Tibial nerve (tissue), 4 donors: ENCODE data around the gene NFS1. TPM values are rescaled to one million over a fixed set of nuclear protein-coding genes. Genes with fewer than 3 reads are reported as not detected.
"Not testable (repeated sequence)": the region's sequence is repeated elsewhere in the genome, so short reads cannot be mapped to it uniquely, and the experiment has no call there.

Experiments used
- DNase-seq, 2 donors: peaks; one replicate each; pipeline ENCODE4 v3.0.0-alpha.2; 2019; ENCODE audit warnings: low spot score in 2 of 2
- H3K27ac ChIP-seq, 4 donors: fragments of 200-600 bp; sonication (generic) in 3 of 4; one replicate each; pipeline ENCODE4 v1.5.1; 2017 to 2019; ENCODE audit warnings: mild to moderate bottlenecking in 1 of 4
- H3K27me3 ChIP-seq, 2 donors: fragments of 200-600 bp; sonication (generic) in 1 of 2; one replicate each; pipeline versions ENCODE4 v1.5.1 to v1.6.0; 2017 to 2019
- H3K36me3 ChIP-seq, 3 donors: fragments of 200-600 bp; sonication (generic); one replicate each; pipeline ENCODE4 v1.5.1; 2018 to 2019
- H3K4me1 ChIP-seq, 4 donors: fragments of 200-600 bp; sonication (generic) in 3 of 4; one replicate each; pipeline ENCODE4 v1.5.1; 2017 to 2019
- H3K4me3 ChIP-seq, 4 donors: fragments of 200-600 bp; sonication (generic) in 3 of 4; one replicate each; pipeline ENCODE4 v1.5.1; 2017 to 2019; ENCODE audit warnings: mild to moderate bottlenecking in 1 of 4, moderate library complexity in 1 of 4
- H3K9me3 ChIP-seq, 4 donors: fragments of 200-600 bp; sonication (generic) in 3 of 4; one replicate each; pipeline ENCODE4 v1.5.1; 2017 to 2019
- CTCF ChIP-seq, 5 experiments: fragments of 200-600 bp in 3 of 5; fragments of 450-650 bp in 2 of 5; sonication (generic) in 3 of 5; IDR thresholded peaks; one replicate each; pipeline ENCODE4 v1.5.1; 2016 to 2019; ENCODE audit warnings: antibody characterized with exemption in 5 of 5, mild to moderate bottlenecking in 3 of 5, moderate library complexity in 2 of 5
- EP300 ChIP-seq, 2 donors: sonication (generic); formaldehyde crosslinking; IDR thresholded peaks; one replicate each; pipeline ENCODE4 v1.6.1; 2017; ENCODE audit warnings: antibody characterized with exemption in 2 of 2, mild to moderate bottlenecking in 1 of 2
- POLR2A ChIP-seq, 2 donors: fragments of 450-650 bp; IDR thresholded peaks; one replicate each; pipeline ENCODE4 v1.6.1; 2017; ENCODE audit warnings: antibody characterized with exemption in 2 of 2, mild to moderate bottlenecking in 2 of 2, moderate library complexity in 2 of 2
- WGBS, 2 donors: methylation state at CpG; one replicate each; pipeline ENCODE4 v1.1.5; 2018; 5-methylcytosine and 5-hydroxymethylcytosine counted together
- total RNA-seq, 4 donors: library from RNA; depleted of rRNA; stranded (reverse); fragments of >200 nt; gene quantifications; one replicate each; pipeline ENCODE4 v1.1.0, GENCODE V29; 2016

NFS1 gene
- total RNA-seq, 4 donors from 2014 or later, result 17.7 to 64.1 (median 34.5) TPM

- Histone ChIP-seq H3K9me3 (no peaks in the 10 kb centered on the region), H3K27ac (no peak overlapping the region), H3K27me3 (no peaks in the 10 kb centered on the region), H3K4me3 (no peak overlapping the region), H3K4me1 (peaks cover 0 to 40% (median 5%) of the 10 kb centered on the region in 4 donors), H3K36me3 (peaks cover 4 to 93% (median 69%) of the 10 kb centered on the region in 3 donors)
- no peak for TF ChIP-seq EP300 (IDR thresholded peaks at IDR 0.05)
- no peak for TF ChIP-seq POLR2A (IDR thresholded peaks at IDR 0.05)
- no peak for TF ChIP-seq CTCF (IDR thresholded peaks at IDR 0.05)
- no peak for DNase-seq
- 93 to 94% methylated on average over 20 of the region's 20 CpGs for WGBS, 2 donors
Measured at GRCh38 chr20:35726842-35727711, 27.9 kb upstream of the NFS1 start.

GRCh38 chr20:35724321-35725230, 25.4 kb upstream of the NFS1 start:
- Histone ChIP-seq H3K27me3 (no peaks in the 10 kb centered on the region), H3K27ac (no peak overlapping the region), H3K36me3 (peaks cover 4 to 96% (median 70%) of the 10 kb centered on the region in 3 donors), H3K4me3 (no peak overlapping the region), H3K9me3 (no peaks in the 10 kb centered on the region), H3K4me1 (peaks cover 0 to 26% (median 2%) of the 10 kb centered on the region in 4 donors)
- DNase-seq, result no peak
- TF ChIP-seq POLR2A (IDR thresholded peaks at IDR 0.05) (no peak), CTCF (IDR thresholded peaks at IDR 0.05) (no peak), EP300 (IDR thresholded peaks at IDR 0.05) (no peak)
- WGBS, 2 donors, result 82 to 85% methylated on average over 13 of the region's 13 CpGs

- peaks cover 4 to 96% (median 74%) of the 10 kb centered on the region in 3 donors for H3K36me3 ChIP-seq
- H3K27me3 ChIP-seq, DNase-seq, H3K27ac ChIP-seq, H3K4me3 ChIP-seq, H3K9me3 ChIP-seq: not testable (repeated sequence)
- WGBS, 2 donors, result 93 to 94% methylated on average over 12 of the region's 12 CpGs
- H3K4me1 ChIP-seq, result peaks cover 0 to 25% (median 0%) of the 10 kb centered on the region in 4 donors
Measured at GRCh38 chr20:35723652-35724320, 24.6 kb upstream of the NFS1 start.

- H3K27ac ChIP-seq, DNase-seq, H3K9me3 ChIP-seq, H3K27me3 ChIP-seq, H3K4me3 ChIP-seq: not testable (repeated sequence)
- H3K4me1 ChIP-seq, result peaks cover 0 to 20% (median 0%) of the 10 kb centered on the region in 4 donors
- peaks cover 4 to 94% (median 75%) of the 10 kb centered on the region in 3 donors for H3K36me3 ChIP-seq
- 85 to 87% methylated on average over 4 of the region's 4 CpGs for WGBS, 2 donors
Measured at GRCh38 chr20:35723275-35723639, 24.1 kb upstream of the NFS1 start.

GRCh38 chr20:35721621-35722020, 22.5 kb upstream of the NFS1 start:
- H3K4me1 ChIP-seq, result peaks cover 0 to 24% (median 0%) of the 10 kb centered on the region in 4 donors
- H3K36me3 ChIP-seq, result peaks cover 4 to 96% (median 71%) of the 10 kb centered on the region in 3 donors
- H3K4me3 ChIP-seq, result no peak overlapping the region
- H3K27me3 ChIP-seq, result no peaks in the 10 kb centered on the region
- no peaks in the 10 kb centered on the region for H3K9me3 ChIP-seq
- TF ChIP-seq POLR2A (IDR thresholded peaks at IDR 0.05) (no peak), EP300 (IDR thresholded peaks at IDR 0.05) (no peak), CTCF (IDR thresholded peaks at IDR 0.05) (no peak)
- DNase-seq, result no peak
- WGBS, 2 donors, result 68 to 77% methylated on average over 3 of the region's 3 CpGs
- no peak overlapping the region for H3K27ac ChIP-seq
